NCI-H1694 treated with DMSO at 0.1 percent for 48 hours (cell line): ENCODE measurements around the gene FOXJ3.

Source experiments
- DNase-seq: peaks from one replicate; lab custom pipeline; 2025; lab: John Stamatoyannopoulos, UW

FOXJ3 gene

DNA sequence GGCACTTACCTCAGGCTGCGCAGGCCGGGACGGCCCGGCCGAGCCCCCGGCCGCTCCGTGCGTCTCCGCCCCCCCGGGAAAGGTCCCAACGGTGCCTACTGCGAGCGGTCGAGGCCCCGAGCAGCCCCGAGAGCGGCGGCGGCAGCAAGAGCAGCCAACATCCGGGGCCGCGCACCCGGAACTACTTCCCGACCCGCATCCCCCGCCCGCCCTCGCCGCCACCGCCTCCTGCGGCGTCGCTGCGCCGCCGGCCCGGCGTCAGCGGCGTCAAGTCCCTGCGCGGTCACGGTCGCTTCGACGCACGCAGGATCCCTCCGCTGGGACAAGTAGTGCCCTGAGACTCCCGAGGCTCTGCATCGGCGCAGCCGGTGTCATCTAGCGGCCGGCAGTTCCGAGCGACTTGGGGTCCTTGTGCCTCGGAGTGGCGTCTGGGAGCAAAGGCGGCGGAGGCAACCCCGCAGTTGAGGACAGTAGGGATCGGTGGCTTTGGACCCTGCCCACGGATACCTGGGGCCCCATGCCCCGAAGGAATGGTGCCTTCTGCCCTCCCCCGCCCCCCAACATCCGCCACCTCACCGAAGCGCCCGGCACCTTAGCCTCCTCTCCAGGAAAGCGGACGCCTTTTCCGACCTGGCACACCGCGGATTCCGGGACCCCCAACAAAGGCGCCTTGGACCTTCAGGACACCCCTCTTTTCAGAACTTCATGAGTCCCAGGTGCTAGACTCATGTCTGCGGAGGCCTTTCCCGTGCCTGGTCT, at the start of gene FOXJ3:
Gene FOXJ3 (minus strand): TSS at position 186 of the 759 bp plus-strand sequence. CDS start 24,142 bp downstream, outside the sequence.
- peak; percentile 85 for DNase-seq

DNA sequence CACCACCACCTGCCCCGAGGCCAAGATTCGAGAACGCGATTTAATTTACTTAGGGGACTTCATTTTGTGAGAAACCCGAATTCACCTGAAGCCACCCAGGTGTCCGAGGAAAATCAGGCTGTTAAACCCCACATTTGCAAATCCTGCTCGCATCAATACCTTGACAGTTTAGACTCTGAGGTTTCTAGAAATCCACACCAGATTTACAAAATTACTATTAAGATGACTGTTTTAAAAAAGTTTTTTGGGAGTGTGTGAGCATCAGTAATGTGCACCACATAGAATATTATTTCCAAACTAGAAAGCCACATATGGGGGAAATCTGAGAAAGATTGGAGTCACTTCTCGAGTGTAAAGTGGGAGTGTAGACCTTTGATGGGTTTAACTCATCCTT, 46.2 kb upstream of the FOXJ3 start:
- no peak for DNase-seq

DNA sequence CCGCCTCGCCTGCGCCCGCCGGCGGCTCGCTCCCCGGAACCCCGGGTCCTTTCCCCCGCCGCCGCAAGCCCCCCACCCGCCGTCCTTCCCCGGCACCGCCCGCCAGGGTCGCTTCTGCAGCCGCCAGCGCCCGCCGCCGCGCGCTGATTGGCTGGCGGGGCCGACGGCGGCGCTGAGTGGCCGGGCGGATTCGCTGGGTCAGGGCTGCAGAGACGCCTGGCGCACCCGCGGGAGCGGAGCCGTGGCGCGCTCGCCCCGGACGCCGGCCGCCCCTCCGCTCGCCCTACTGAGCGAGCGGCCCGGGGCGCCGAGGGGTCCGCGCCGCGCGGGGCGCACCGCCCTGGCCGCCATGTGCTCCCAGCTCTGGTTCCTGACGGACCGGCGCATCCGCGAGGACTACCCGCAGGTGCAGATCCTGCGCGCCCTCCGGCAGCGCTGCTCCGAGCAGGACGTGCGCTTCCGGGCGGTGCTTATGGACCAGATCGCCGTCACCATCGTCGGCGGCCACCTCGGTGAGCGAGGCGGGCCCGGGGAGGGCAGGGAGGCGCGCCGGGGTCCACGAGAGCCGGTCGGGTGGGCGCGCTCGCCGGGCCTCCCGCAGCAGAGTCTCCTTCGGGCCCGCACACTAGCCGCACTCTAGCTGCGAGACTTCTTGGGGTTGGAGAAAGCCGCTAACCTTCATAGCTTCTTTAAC, 45.7 kb upstream of the FOXJ3 start, which contains the start of gene RIMKLA:
Gene RIMKLA (plus strand): TSS at position 207 of the 694 bp plus-strand sequence. CDS start 143 bp downstream, at position 350.
- DNase-seq, result peak; percentile 61

DNA sequence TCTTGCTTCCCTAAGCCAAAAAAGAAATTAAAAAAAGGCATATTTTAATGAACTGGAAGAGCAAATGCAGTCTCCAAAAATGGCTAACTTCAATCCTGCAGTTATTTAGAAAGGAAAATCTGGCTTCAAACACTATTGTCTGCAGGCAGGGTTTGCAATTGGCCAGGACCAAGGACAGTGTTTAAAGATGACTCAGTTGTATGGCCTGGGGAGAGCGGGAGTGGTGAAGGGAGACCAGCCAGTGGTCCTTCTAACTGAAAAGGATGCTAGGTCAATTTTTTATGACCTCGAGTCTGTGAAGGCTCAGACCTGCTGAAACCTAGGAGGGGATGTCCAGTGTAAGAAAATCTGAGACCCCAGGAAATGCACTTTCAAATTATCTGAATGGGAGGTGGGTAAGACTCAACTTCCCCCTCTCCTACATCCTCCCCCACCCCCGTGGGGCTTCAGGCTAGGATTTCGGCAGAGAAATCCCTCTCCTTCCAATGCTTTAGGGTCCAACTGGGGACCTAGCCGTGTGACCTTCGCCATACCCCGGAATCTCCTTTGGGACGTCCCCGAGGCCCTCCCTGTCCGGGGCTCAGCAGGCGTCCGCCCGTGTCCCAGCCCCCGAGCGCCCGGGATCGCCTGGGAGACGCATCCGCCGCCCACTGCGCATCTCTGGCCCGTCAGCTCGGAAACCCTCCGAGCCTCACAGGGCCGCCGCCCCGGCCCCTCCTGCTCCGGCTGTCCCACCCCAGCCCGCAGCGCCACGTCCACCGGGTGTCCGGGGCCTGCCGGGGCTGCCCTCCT, 45.0 kb upstream of the FOXJ3 start:
- DNase-seq, result no peak

DNA sequence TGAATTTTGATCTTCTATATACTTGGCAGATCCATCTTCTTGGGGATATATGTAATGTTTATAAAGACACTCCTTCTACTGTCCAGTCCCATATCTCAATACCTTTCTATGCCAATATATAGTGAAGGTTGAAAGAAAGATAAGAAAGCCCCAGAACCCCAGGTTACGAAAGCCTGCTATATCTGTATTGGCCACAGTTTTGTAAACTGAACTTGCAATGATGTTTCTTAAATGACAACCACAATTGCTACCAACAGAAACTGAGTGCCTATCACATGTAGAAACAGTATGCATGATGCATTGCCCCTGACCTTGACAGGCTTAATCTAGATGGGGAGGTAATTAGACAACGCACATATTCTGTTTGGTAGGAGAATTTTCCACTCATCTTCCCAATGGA, 37.8 kb upstream of the FOXJ3 start:
- no peak for DNase-seq

DNA sequence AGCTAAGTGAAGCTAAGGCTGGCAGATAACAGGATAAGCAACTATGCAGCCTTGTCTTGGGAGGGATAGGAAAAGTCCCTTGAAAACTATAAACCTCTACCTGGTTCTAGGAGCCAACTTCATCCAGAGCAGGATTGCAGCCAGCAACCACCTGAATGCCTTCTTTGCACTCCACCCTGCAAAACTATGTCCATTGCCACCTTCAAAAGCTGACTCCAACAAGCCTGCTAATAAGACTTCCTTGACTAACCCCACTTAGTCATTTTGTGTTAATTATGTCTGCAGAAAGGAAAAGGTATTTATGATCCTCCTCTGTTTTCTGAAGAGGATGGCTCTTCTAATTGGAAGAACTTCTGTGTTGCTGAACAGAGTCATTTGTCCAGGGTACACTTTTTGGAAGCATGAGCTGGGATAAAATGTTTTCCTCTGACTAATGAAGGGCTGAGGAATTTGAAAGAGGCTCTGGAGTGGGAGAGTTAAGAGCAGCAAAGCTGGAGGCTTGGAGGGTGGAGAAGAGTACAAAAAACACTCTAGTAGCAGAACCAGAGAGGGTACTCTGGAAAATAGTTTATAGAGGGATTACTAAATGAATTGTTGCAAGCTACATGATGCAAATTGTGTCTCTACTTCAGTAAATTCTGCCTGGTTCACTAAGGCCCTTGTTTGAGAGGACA, 36.0 kb upstream of the FOXJ3 start:
- no peak for DNase-seq

DNA sequence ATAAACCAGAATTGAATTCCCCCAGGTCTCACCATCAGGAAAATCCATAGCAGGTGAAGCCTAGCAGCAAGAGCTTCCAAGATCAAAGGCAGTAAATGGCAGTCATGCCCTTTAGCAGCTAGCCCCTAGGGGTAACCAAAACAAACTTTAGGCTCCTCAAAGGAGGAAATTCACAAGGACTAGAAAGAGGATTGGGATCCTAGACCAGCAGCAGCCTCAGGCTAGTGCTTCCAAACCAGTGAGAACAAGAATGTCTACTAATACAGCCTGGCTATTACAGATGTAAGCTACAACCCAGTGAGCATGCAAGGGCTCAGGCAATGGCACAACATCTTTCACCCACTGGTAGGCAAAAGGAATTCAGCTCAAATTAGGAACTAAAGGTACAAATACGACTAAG, 34.4 kb upstream of the FOXJ3 start:
- DNase-seq, result no peak

DNA sequence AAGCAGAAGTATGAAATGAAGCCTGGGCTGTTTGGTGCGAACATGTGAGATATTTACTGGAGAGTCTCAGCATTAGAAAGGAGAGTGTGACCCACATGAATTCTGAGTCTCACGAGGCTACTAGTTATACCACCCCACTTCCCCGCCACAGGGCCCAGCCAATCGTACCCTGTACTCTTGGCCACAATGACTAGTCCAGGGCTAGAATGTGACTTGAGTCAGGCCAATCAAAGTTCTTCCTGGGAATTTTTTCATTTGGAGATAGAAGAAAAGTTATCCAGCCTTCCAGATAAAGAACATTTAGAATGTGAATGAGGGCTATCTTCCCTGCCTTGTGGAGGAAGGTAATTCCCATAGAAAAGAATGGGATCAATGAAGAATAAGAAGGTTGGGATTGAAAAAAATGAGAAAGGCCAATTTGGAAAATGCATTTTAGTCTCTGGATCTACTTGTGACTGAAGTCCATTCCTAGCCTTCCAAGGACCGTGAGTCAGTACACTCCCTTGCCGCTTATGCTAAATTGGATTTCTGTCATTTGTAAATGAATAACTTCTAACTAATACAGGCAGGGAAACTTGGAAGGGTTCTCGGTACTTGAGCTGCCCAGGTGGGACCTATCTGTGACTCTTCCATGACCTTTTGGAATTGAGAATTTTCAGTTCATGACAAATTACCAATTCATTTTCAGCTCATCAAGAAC, 33.2 kb upstream of the FOXJ3 start:
- DNase-seq, result no peak

DNA sequence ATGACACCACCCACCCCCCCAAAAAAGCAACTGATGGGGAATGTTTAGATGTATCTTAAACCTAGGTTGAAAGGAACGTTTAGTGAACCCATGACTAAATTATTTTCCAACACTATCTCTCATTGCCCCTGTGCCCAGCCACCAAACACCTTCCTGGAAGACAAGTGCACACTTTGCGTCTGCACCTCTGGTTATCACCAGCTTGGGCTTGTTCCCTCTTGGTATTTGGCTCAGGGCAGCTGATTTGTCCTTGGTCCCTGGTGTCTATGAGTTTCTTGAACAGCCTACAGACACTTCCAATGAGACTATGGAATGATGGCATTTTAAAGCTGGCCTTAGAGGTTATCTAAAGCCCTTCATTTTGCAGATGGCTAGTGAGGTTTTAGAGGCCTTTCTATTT, 30.1 kb upstream of the FOXJ3 start:
- no peak for DNase-seq

DNA sequence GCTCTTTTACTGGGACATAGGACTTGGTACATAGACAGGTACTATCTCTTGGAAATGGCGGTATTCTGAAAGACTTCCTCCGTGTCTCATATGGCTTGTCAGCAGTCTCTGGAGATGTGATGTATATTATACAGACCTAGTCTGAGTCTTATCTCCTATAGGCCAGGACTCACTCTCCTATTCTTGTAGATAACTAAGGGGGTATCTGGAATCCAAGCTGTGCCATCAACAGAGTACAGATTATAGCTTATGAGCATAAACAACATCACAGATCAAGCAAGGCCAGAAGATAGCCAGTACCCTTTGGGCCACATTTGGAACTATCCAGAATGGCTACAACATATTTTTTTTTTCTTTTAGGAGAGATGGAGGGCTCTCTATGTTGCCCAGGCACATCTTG, 29.5 kb upstream of the FOXJ3 start:
- no peak for DNase-seq

DNA sequence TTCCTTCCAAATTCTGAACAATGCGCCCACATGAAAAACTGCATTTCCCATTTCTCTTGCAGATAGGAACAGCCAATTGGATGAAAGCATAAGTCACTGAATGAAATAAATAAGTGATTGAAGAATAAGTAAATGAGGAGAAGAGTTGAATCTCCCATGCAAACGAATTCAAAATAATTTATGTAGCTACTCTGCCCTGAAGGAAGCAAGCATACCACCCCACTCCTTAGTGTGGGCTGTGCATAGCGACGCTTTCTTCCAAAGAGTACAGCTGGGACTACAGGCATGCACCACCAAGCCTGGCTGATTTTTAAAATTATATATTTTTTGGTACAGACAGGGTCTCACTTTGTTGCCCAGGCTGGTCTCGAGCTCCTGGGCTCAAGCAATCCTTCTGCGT, 29.1 kb upstream of the FOXJ3 start:
- DNase-seq, result no peak

DNA sequence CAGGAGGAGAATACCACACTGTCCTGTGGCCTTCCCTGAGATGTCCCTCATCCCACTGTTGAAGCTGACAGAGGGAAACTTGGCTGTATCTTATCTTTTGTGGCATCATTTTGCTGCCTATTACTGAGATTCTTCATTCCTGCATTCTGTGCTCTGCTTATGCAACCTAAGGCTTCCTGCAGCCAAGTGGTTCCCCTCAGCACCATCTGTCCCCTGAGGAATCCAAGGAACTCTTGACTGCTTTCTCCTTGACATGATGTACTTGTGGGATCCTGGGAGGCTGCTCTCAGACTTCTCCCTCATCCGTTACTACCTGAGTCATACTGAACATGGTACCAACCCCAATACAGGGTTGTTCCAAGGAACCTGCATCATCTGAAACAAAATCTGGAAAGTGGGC, 24.4 kb upstream of the FOXJ3 start:
- no peak for DNase-seq

DNA sequence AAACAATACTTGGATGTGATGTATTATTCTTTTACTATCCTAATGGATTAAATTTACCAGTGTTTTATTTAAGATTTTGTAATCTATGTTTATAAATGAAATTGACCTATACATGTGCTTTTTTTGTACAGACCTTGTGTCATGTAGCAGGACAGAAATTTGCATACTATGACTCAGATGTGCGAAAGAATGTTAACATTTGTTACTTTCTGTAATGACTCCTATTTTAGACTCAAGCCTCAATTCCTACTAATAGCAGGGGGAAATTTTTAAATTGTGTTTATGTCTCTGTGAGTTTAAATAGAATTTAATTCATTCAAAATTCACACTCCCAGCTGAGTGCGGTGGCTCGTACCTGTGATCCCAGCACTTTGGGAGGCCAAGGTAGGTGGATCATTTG, 23.8 kb upstream of the FOXJ3 start:
- no peak for DNase-seq

DNA sequence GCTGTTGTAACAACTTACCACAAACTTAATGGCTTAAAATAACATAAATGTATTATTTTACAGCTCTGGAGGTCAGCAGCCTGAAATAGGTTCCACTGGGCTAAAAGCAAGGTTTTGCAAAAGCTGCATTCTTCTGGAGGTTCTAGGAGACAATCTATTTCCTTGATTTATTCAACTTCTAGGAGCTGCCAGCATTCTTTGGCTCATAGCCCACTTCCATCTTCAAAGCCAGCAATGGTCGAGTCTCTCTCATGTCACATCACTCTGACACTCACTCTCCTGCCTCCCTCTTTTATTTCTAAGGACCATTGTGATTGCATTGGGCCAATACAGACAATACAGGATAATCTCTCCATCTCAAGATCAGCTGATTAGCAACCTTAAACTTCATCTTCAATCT, 15.1 kb upstream of the FOXJ3 start:
- DNase-seq, result no peak

DNA sequence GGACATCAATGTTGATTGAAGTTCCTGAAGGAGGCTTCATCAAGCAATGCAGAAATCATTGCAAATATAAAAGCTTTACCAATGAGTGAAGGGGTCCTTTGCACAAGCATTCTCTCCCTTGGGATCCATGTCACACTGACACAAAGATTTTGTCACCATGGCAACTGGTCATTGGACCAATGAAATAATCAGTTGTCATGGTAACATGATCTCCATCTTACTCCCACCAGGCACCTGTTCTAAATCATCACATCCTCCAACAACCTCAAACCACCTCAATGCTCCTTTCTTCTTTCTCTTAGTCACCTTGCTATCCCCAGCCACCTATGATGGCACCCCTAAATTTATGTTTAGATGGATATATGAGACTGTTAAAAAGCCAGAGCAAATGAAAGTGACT, 13.5 kb upstream of the FOXJ3 start:
- DNase-seq, result no peak

DNA sequence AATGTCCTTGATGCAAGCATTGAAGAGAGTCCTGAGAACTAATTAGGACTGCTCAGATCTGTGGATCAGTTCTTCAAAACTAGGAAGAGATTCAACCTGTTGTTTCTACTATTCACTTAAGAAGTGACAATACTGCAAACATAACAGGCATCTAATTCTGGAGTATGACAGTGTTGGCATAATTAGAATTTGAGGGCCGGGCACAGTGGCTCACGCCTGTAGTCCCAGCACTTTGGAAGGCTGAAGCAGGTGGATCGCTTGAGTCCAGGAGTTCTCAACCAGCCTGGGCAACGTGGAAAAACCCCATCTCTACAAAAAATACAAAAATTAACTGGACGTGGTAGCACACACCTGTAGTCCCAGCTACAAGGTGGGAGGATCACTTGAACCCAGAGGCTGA, 8.0 kb upstream of the FOXJ3 start:
- DNase-seq, result no peak

DNA sequence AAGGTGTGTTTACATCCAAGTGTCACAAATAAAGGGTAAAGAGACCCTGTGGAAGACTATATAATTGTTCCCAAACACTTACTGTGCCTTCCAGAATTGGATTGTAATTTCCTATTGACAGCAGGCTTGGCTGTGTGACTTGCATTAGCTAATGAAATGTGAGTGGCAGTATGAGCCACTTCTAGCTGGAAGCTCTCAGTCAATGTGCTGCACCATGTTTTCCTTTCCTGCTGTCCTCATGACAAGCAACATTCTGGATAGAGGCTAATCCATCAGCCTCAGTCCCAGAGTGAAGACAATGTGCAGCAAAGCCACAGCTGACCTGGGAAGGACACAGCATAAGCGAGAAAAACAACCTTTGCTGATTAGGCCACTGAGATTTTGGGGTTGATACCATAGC, 5.9 kb upstream of the FOXJ3 start:
- no peak for DNase-seq

DNA sequence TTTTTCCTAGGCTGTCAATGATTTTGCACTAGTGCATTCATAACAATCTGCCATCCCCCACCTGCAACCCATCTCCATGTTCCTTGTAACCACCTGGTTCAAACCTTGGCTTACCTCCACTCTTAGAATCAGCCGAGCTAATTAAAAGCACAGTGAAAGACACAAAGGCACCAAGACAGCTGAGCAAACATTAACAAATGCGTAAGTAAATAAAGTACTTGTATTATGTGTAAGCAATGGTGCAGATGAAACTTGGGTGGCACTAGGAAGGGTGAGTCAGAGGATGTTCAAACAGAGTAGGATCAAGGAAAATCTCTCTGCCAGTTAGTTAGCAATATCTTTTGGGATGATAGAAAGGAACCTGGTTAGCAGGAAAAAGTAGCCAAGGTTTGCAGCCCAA, 5.1 kb upstream of the FOXJ3 start:
- peak; percentile 17 for DNase-seq

DNA sequence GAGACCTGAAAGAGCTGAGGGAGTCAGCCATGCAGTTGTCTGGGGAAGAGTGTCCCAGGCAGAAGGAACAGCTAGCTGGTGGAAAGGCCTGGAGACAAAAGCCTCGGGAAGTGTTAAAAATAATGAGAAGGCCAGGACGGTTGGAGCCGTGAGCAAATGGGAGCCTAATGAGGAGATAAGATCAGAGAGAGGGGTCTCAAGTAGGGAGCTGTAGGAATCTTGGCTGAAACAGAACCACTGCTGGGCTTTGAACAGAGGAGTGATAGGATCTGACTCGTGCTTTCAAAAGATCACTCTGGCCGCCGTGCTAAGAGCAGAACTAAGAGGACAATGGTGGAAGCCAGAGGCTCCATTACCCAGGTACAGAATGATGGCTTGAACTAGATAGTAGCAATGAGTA, 1.9 kb upstream of the FOXJ3 start:
- no peak for DNase-seq

DNA sequence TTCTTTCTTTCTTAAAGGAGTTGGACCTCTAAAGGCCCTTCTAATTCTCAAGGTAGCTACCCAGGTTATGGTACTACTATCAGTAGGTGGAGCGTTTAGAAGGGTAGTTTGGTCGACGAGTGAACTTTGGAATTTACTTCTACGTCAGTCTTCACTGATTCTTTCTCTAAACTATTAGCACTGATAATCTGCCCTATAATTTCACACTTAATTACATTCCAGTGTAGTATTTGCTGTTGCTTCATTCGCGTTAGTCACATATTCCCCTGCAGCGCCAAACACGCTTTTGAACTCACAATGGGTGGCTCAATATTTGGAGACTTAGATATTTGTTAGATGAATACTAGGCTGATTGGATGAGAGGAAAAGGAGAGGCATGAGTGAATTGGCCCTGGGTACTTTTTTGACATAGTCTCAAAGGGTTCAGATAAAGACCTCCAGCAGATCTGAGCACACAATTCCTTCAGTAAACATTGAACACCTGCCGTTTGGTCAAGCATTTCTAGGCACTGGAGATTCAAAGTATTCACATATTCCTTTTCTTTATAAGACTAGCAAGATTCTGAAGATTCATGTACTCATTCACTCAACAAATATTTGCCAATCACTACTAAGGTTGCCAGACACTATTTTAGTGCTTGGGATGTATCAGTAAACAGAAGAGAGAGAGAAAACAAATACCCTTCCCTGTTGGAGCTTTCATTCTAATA, 929 bp upstream of the FOXJ3 start:
- peak; percentile 9 for DNase-seq
